Measurements from ENCODE around the gene EIF3M.

GRCh38 chr11:32555091-32555490 lies 28.5 kb upstream of the EIF3M start:
- TF ChIP-seq CTCF (IDR thresholded peaks at IDR 0.05) (no peak), POLR2A (IDR thresholded peaks at IDR 0.05) (no peak)

Measured in esophagus squamous epithelium (tissue), 4 donors.